Activated CD4-positive, alpha-beta T cell treated with anti-CD3 and anti-CD28 coated beads, Interleukin-2, amount 50 U/mL, for 1 hour (primary cell): ENCODE results near the gene ARHGAP12.

Source experiments
- DNase-seq: peaks from one replicate; pipeline ENCODE4 v3.0.0-alpha.2; 2020

Gene ARHGAP12

GRCh38 chr10:31948021-31948420, 19.4 kb upstream of the ARHGAP12 start:
- no peak for DNase-seq

- DNase-seq, result no peak
Observed at GRCh38 chr10:31947144-31947926, 18.7 kb upstream of the ARHGAP12 start.

- no peak for DNase-seq
Observed at GRCh38 chr10:31945392-31945791, 16.8 kb upstream of the ARHGAP12 start.

GRCh38 chr10:31944071-31944433, 15.4 kb upstream of the ARHGAP12 start:
- DNase-seq, result no peak

GRCh38 chr10:31942892-31943291, 14.3 kb upstream of the ARHGAP12 start:
- DNase-seq, result no peak

- DNase-seq, result no peak
Observed at GRCh38 chr10:31942435-31942834, 13.8 kb upstream of the ARHGAP12 start.

- DNase-seq, result no peak
Observed at GRCh38 chr10:31940839-31941653, 12.4 kb upstream of the ARHGAP12 start.

- DNase-seq, result no peak
Observed at GRCh38 chr10:31939797-31940708, 11.4 kb upstream of the ARHGAP12 start.

- DNase-seq, result no peak
Observed at GRCh38 chr10:31937371-31937770, 8.7 kb upstream of the ARHGAP12 start.

- DNase-seq, result no peak
Observed at GRCh38 chr10:31936933-31937332, 8.3 kb upstream of the ARHGAP12 start.

- no peak for DNase-seq
Observed at GRCh38 chr10:31936086-31936485, 7.5 kb upstream of the ARHGAP12 start.

- no peak for DNase-seq
Observed at GRCh38 chr10:31935678-31936077, 7.0 kb upstream of the ARHGAP12 start.

- no peak for DNase-seq
Observed at GRCh38 chr10:31932838-31933237, 4.2 kb upstream of the ARHGAP12 start.

GRCh38 chr10:31930856-31931255, 2.2 kb upstream of the ARHGAP12 start:
- DNase-seq, result no peak

- DNase-seq, result no peak
Observed at GRCh38 chr10:31930023-31930751, 1.6 kb upstream of the ARHGAP12 start.

GRCh38 chr10:31929261-31930022, 811 bp upstream of the ARHGAP12 start:
- no peak for DNase-seq

GRCh38 chr10:31927884-31928548, 615 bp downstream of the ARHGAP12 start:
- peak; percentile 45 for DNase-seq

GRCh38 chr10:31927565-31927883, 1.1 kb downstream of the ARHGAP12 start:
- no peak for DNase-seq

GRCh38 chr10:31926765-31927564, 1.7 kb downstream of the ARHGAP12 start:
- DNase-seq, result no peak

GRCh38 chr10:31926160-31926559, 2.5 kb downstream of the ARHGAP12 start:
- DNase-seq, result no peak
